Colonic mucosa (tissue), 4 donors: Measurements from ENCODE around the gene ACAP3. TPM values are rescaled to one million over a fixed set of nuclear protein-coding genes. Genes with fewer than 3 reads are reported as not detected.

ENCODE experiments used
- DNase-seq: peaks from one replicate; pipeline ENCODE4 v3.0.0-alpha.2; 2020
- H3K27ac ChIP-seq: fragments of 200-600 bp; one replicate; pipeline ENCODE4 v1.8.0; 2021
- H3K27me3 ChIP-seq: fragments of 200-600 bp; one replicate; pipeline ENCODE4 v1.8.0; 2021
- H3K36me3 ChIP-seq: fragments of 200-600 bp; one replicate; pipeline ENCODE4 v1.8.0; 2021
- H3K4me1 ChIP-seq: fragments of 200-600 bp; one replicate; pipeline ENCODE4 v1.8.0; 2021; ENCODE audit warnings: mild to moderate bottlenecking
- H3K4me3 ChIP-seq: fragments of 200-600 bp; one replicate; pipeline ENCODE4 v1.8.0; 2021
- H3K9ac ChIP-seq, 2 donors: one replicate each; pipeline ENCODE4 v1.7.0; 2013; ENCODE audit warnings: control low read depth in 2 of 2, low read depth in 2 of 2, low read length in 2 of 2
- H3K9me3 ChIP-seq: fragments of 200-600 bp; one replicate; pipeline ENCODE4 v1.8.0; 2021
- intact Hi-C: fragments of 100-400 bp; cut with DNase I; formaldehyde crosslinking; loops from one replicate; pipeline ENCODE4 v1.14.1; 2022
- total RNA-seq, 2 donors: library from RNA; stranded (reverse); fragmentation: NEBNext Ultra II Directional in 1 of 2; extraction: Animal tissue kit (Norgen Biotek cat#: 25700) in 1 of 2; gene quantifications; one replicate each; pipeline ENCODE4 v1.2.1, GENCODE V29; 2021
- TF ChIP-seq, protein P1 (sequence below): fragments of 200-600 bp; IDR thresholded peaks from one replicate; pipeline ENCODE4 v1.8.0; 2022; ENCODE audit warnings: antibody characterized with exemption, mild to moderate bottlenecking
- donor health status: healthy.
- donor health status: DM: no; HTN: no; CAD: no.
- donor health status: DM: no; HTN: no; CAD: no.

ACAP3 gene
- total RNA-seq, 2 donors from 2014 or later, result 34.1 to 68.1 TPM

DNA sequence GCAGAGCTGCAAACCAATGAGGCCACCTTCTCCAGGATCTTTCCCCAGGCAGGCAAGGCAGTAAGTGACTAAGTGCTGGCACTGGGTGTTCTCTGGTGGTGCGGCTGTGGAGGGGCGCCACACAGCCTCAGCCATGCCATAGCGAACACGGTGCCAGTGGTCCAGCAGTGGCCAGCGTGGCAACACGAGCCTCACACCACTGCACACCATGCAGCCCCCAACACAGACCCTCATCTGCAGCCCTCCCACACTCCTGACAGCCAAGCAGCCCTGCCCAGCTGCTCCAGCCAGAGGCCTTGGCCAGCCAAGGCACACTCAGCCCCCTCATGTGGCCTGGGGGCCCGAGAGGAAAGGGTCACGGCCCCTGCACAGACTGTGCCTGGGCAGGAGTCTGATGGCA, 13.7 kb upstream of the ACAP3 start:
- Histone ChIP-seq H3K27me3 (no peaks in the 10 kb centered on the region), H3K36me3 (no peaks in the 10 kb centered on the region), H3K4me1 (peaks cover 13% of the 10 kb centered on the region), H3K9me3 (no peaks in the 10 kb centered on the region), H3K4me3 (no peak overlapping the region), H3K27ac (no peak overlapping the region), H3K9ac (peak overlapping the region in 1 of 2 donors; percentile 43)
- DNase-seq, result no peak
- intact Hi-C loops, result no loop called here
- TF ChIP-seq, protein P1, sequence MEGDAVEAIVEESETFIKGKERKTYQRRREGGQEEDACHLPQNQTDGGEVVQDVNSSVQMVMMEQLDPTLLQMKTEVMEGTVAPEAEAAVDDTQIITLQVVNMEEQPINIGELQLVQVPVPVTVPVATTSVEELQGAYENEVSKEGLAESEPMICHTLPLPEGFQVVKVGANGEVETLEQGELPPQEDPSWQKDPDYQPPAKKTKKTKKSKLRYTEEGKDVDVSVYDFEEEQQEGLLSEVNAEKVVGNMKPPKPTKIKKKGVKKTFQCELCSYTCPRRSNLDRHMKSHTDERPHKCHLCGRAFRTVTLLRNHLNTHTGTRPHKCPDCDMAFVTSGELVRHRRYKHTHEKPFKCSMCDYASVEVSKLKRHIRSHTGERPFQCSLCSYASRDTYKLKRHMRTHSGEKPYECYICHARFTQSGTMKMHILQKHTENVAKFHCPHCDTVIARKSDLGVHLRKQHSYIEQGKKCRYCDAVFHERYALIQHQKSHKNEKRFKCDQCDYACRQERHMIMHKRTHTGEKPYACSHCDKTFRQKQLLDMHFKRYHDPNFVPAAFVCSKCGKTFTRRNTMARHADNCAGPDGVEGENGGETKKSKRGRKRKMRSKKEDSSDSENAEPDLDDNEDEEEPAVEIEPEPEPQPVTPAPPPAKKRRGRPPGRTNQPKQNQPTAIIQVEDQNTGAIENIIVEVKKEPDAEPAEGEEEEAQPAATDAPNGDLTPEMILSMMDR, result no peak

GRCh38 chr1:1320666-1321448, 13.1 kb upstream of the ACAP3 start:
- Histone ChIP-seq H3K9me3 (no peaks in the 10 kb centered on the region), H3K27me3 (no peaks in the 10 kb centered on the region), H3K9ac (peak overlapping the region in 1 of 2 donors; percentile 43), H3K4me3 (no peak overlapping the region), H3K36me3 (no peaks in the 10 kb centered on the region), H3K27ac (no peak overlapping the region), H3K4me1 (peaks cover 10% of the 10 kb centered on the region)
- DNase-seq, result no peak
- intact Hi-C loops, result no loop called here
- TF ChIP-seq, protein P1, result no peak

DNA sequence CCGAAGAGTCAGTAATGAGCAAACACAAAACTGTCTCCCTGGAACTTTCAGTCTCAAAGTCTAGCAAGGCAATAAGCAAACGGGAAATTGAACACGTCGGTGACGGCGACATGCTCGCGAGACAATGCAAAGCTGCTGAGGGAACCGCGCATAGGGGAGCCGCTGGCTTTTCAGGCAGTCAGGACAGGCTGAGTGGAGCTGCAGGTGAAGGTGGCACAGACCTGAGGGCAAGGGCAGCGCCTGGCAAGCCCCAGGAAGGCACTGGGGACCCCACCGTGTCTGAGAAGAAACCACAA, 11.9 kb upstream of the ACAP3 start:
- H3K27ac ChIP-seq, result no peak overlapping the region
- no peak overlapping the region for H3K4me3 ChIP-seq
- TF ChIP-seq, protein P1, result no peak
- no peak overlapping the region for H3K9ac ChIP-seq
- no peak for DNase-seq
- no peaks in the 10 kb centered on the region for H3K36me3 ChIP-seq
- H3K4me1 ChIP-seq, result peaks cover 5% of the 10 kb centered on the region
- no peaks in the 10 kb centered on the region for H3K27me3 ChIP-seq
- H3K9me3 ChIP-seq, result no peaks in the 10 kb centered on the region
- intact Hi-C loops, result no loop called here

DNA sequence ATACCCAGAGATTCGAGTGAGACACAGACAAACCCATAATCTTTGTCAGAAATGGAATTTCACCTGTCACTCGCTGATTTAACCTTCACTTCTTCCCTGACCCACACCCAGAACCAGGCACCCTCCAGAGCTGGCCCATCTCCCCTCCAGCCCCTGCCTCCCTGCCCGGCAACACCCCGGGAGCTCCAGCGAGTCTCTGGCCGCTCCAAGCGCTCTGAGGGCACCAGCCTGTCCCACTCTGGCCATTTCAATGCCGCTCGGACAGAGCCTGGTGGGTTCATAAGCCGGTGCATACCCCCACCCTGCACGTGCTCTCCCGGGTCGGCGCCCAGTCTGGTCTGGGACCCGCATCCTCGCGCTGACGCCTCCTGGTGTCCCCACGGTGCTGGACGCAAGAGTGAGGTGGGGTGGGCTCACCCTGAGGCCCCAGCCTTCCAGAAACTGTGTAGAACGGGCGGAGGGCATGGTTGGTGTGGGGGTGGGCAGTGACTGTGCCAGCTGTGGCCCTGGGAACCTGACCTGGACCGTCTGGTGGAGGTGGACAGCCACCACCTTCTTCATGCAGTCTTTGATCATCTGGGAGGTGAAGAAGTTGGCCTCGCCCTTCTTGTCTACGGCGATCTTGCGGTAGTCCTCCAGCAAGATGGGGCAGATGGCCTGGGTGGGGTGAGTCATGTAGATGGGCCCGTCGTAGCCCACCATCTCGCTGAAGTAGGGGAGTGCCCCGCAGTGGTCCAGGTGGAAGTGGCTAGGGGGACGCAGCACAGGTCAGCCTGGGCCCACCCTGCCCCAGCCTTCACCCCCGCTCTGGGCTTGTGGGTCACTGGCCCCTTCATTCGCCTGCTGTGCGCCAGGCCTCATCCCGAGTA, 11.3 kb upstream of the ACAP3 start:
- intact Hi-C loops, result no loop called here
- H3K27me3 ChIP-seq, result no peaks in the 10 kb centered on the region
- no peak overlapping the region for H3K9ac ChIP-seq
- no peaks in the 10 kb centered on the region for H3K36me3 ChIP-seq
- TF ChIP-seq, protein P1, result no peak
- no peak for DNase-seq
- no peak overlapping the region for H3K27ac ChIP-seq
- no peak overlapping the region for H3K4me3 ChIP-seq
- peaks cover 5% of the 10 kb centered on the region for H3K4me1 ChIP-seq
- no peaks in the 10 kb centered on the region for H3K9me3 ChIP-seq

DNA sequence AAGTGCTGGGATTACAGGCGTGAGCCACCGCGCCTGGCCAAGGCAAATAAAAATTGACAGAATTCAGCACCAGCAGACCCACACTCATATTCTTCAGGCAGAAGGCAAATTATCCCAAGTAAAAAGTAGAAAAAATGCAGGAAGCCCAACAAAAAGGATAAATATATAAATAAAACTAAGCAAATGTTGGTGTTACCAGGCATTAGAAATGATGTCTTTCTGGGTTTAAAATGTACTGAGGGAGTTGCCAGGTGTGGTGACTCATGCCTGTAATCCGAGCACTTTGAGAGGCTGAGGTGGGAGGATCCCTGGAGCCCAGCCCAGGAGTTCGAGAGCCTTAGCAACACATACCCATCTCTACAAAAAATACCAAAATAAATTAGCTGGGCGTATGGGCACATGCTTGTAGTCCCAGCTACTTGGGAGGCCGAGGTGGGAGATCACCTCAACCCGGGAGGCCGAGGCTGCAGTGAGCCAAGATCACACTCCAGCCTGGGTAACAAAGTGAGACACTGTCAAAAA, 10.5 kb upstream of the ACAP3 start:
- TF ChIP-seq, protein P1, result no peak
- H3K9ac ChIP-seq, result no peak overlapping the region
- intact Hi-C loops, result no loop called here
- H3K27me3 ChIP-seq, result no peaks in the 10 kb centered on the region
- peaks cover 2% of the 10 kb centered on the region for H3K4me1 ChIP-seq
- no peaks in the 10 kb centered on the region for H3K9me3 ChIP-seq
- no peak overlapping the region for H3K4me3 ChIP-seq
- H3K36me3 ChIP-seq, result no peaks in the 10 kb centered on the region
- DNase-seq, result peak; percentile 77
- peak overlapping the region; percentile 44 for H3K27ac ChIP-seq
